Psoas muscle (tissue), 8 donors: ENCODE measurements around the gene MLLT10. TPM values are rescaled to one million over a fixed set of nuclear protein-coding genes. Genes with fewer than 3 reads are reported as not detected.

Experiments
- ATAC-seq, 4 donors: fragments of 200-7000 bp; cut with Tn5 transposase; one replicate each; pipeline ENCODE4 v1.9.1; 2020; ENCODE audit warnings: moderate library complexity in 3 of 4, mild to moderate bottlenecking in 2 of 4
- DNase-seq, 2 donors: peaks; one replicate each; pipeline ENCODE4 v3.0.0-alpha.2; 2020
- H3K27ac ChIP-seq: fragments of 200-600 bp; one replicate; pipeline ENCODE4 v1.8.0; 2022
- H3K27me3 ChIP-seq, 3 donors: fragments of 200-600 bp in 1 of 3; one replicate each; pipeline versions ENCODE4 v1.6.1 to v1.8.0; 2013 to 2022; ENCODE audit warnings: low read length in 2 of 3, mild to moderate bottlenecking in 2 of 3, moderate library complexity in 1 of 3; ENCODE audit not compliant: insufficient read depth in 3 of 3
- H3K36me3 ChIP-seq, 2 donors: fragments of 200-600 bp in 1 of 2; one replicate each; pipeline versions ENCODE4 v1.6.1 to v1.8.0; 2013 to 2022; ENCODE audit warnings: low read depth in 1 of 2, mild to moderate bottlenecking in 1 of 2, moderate library complexity in 1 of 2; ENCODE audit not compliant: insufficient read depth in 1 of 2
- H3K4me1 ChIP-seq: fragments of 200-600 bp; one replicate; pipeline ENCODE4 v1.8.0; 2022
- H3K4me3 ChIP-seq: fragments of 200-600 bp; one replicate; pipeline ENCODE4 v1.8.0; 2022; ENCODE audit warnings: mild to moderate bottlenecking
- H3K9me3 ChIP-seq: fragments of 200-600 bp; one replicate; pipeline ENCODE4 v1.8.0; 2022
- WGBS, 3 donors: extraction: QIAGEN DNeasy Blood & Tissue Kit; methylation state at CpG; one replicate each; pipeline versions ENCODE4 v1.1.6 to v1.1.7; 2013; 5-methylcytosine and 5-hydroxymethylcytosine counted together
- intact Hi-C, 2 donors: fragments of 100-400 bp; cut with DNase I; formaldehyde crosslinking; loops; one replicate each; pipeline versions ENCODE4 v1.11.0 to v1.14.2; 2022
- polyA plus RNA-seq, 3 donors: library from polyadenylated mRNA; stranded (reverse); fragments of 200-250 nt; gene quantifications; one replicate each; pipeline ENCODE4 v1.2.3, GENCODE V29; 2013
- total RNA-seq, 4 donors: library from RNA; stranded (reverse); fragmentation: NEBNext Ultra II Directional in 2 of 4; extraction: Animal tissue kit (Norgen Biotek cat#: 25700) in 2 of 4; gene quantifications; one replicate each; pipeline versions ENCODE4 v1.2.1 to v1.2.4, GENCODE V29; 2021 to 2023
- TF ChIP-seq, protein P1 (sequence below): fragments of 200-600 bp; IDR thresholded peaks from one replicate; pipeline ENCODE4 v1.8.0; 2022; ENCODE audit warnings: antibody characterized with exemption
- donor health status: healthy with polysubstance abuse.
- donor health status: DM: no; HTN: no; CAD: no; lungs with moderate emphysema.
- donor health status: Bipolar disorder and iron deficiency.
- donor health status: healthy.
- donor health status: DM: yes; HTN: yes; CAD: no.
- donor health status: DM: no; HTN: no; CAD: no.
- donor health status: DM: no; HTN: no; CAD: no.
- donor health status: DM: yes; HTN: yes; CAD: no.

MLLT10 gene
- total and polyA plus RNA-seq, 7 donors, result 9.6 to 21.1 (median 13.3) TPM

DNA sequence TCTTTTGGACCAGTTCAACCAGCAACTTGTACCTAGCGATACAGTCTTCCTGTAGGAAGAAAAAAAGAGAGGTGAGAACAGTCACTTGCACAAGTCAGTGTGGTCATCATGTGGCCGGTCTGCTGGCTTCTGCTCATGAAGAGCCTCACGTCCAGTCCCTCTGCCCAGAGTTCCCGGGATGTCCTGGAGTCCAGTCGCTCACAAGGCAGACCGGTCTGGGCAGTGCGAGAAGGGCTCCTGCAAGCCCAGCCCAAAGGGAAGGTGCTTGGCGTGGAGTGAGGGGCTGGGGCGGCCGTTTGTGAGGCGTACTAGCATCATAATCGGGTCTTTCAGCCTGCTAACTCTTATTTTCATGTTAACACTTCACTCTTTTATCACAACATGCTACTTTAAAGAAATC is 222.7 kb downstream of the MLLT10 start:
- no peak overlapping the region for H3K27ac ChIP-seq
- TF ChIP-seq, protein P1, sequence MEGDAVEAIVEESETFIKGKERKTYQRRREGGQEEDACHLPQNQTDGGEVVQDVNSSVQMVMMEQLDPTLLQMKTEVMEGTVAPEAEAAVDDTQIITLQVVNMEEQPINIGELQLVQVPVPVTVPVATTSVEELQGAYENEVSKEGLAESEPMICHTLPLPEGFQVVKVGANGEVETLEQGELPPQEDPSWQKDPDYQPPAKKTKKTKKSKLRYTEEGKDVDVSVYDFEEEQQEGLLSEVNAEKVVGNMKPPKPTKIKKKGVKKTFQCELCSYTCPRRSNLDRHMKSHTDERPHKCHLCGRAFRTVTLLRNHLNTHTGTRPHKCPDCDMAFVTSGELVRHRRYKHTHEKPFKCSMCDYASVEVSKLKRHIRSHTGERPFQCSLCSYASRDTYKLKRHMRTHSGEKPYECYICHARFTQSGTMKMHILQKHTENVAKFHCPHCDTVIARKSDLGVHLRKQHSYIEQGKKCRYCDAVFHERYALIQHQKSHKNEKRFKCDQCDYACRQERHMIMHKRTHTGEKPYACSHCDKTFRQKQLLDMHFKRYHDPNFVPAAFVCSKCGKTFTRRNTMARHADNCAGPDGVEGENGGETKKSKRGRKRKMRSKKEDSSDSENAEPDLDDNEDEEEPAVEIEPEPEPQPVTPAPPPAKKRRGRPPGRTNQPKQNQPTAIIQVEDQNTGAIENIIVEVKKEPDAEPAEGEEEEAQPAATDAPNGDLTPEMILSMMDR, result no peak
- intact Hi-C loops, result no loop called here
- no peaks in the 10 kb centered on the region for H3K27me3 ChIP-seq
- no peak for ATAC-seq
- no peak for DNase-seq
- no peak overlapping the region for H3K4me3 ChIP-seq
- no peaks in the 10 kb centered on the region for H3K4me1 ChIP-seq
- 80 to 84% (median 80%) methylated on average over 12 of the region's 12 CpGs for WGBS, 3 donors
- H3K9me3 ChIP-seq, result no peaks in the 10 kb centered on the region
- H3K36me3 ChIP-seq, result peaks cover 0 to 32% of the 10 kb centered on the region in 2 donors

DNA sequence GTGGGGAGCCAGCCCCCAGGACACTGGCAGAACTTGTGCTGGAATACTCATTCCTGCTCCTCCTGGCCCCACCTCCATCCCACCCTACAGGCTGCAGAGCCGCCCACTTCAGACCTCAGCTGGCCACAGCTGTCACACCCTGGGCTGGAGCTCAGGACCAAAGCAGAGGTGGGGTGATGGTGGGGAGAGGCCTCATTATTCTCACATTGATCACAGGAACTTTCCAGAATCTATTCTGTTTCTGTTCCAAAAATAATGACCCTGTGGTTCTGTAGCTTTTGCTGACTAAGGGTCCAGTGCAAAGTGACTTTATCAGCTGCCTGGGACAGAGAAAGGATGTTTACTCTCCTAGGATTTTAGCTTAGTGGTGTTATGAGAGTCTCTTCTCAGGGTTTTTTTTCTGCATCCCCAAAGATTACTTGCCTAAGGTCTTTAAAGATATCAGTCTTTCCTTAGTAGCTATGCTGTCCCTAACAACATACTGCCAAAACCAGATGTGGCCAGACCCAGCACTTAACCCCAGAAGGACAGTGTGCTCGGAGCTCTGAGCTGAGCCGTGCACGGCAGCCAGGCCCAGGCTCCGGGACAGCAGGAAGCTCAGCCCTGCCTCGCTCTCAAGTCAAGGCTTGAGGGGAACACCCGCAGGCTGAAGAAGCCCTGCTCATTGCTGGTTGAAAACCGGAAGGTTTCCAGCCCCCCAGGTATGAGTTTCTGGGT is 223.3 kb downstream of the MLLT10 start:
- WGBS, 3 donors, result 71% methylated on average over 8 of the region's 8 CpGs
- intact Hi-C loops, result no loop called here

DNA sequence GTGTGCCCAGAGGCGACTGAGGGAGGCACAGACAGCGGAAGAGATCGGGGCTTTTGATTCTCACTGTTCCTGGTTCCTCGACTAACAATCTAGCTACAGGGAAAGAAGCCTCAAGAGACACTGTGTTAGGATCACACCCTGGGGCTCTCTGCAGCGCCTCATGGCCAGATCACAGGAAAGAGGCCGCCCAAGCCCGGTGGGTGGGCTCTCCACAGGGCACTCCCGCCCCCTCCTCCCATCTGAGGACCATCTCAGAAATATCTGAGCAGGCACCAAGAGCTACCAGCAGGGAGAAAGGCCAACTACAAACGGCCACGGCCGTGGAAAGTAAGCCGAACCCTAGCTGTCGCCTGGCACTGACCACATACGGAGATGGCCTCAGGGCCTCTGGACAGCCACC is 224.2 kb downstream of the MLLT10 start:
- intact Hi-C loops, result no loop called here
- Histone ChIP-seq H3K27me3 (no peaks in the 10 kb centered on the region), H3K4me3 (no peak overlapping the region), H3K27ac (no peak overlapping the region), H3K36me3 (peaks cover 0 to 32% of the 10 kb centered on the region in 2 donors), H3K4me1 (no peaks in the 10 kb centered on the region), H3K9me3 (no peaks in the 10 kb centered on the region)
- DNase-seq (no peak), ATAC-seq (no peak)
- WGBS, 3 donors, result 84 to 88% (median 85%) methylated on average over 14 of the region's 14 CpGs
- TF ChIP-seq, protein P1, result no peak

More for the DNA sequence above, 223.3 kb downstream of the MLLT10 start:
- peaks cover 0 to 32% of the 10 kb centered on the region in 2 donors for H3K36me3 ChIP-seq
- no peak overlapping the region for H3K27ac ChIP-seq
- no peaks in the 10 kb centered on the region for H3K4me1 ChIP-seq
- no peak overlapping the region for H3K4me3 ChIP-seq
- DNase-seq, result no peak
- H3K27me3 ChIP-seq, result no peaks in the 10 kb centered on the region
- TF ChIP-seq, protein P1, result no peak
- no peaks in the 10 kb centered on the region for H3K9me3 ChIP-seq
- ATAC-seq, result no peak

DNA sequence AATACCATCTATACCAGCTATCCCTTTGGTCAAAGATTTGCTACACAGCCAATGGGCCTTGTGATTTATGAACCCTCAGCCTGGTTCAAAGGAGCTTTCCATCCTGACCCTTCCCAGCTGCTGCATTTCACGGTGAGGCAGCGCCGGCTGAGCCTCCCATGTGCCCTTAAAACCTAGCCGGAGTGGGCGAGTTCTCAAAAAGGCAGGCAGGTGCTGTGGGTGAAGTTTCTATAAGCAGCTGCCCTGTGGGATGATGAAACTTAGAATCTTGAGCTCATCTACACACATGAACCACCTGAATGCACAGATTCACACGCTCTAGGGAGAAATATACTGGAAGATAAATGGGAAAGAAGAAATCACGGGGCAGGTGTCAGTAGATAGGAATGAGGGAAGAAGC is 224.7 kb downstream of the MLLT10 start:
- Histone ChIP-seq H3K4me3 (no peak overlapping the region), H3K27me3 (no peaks in the 10 kb centered on the region), H3K36me3 (peaks cover 0 to 32% of the 10 kb centered on the region in 2 donors), H3K27ac (no peak overlapping the region), H3K4me1 (no peaks in the 10 kb centered on the region), H3K9me3 (no peaks in the 10 kb centered on the region)
- ATAC-seq (no peak), DNase-seq (no peak)
- 79 to 90% (median 86%) methylated on average over 7 of the region's 7 CpGs for WGBS, 3 donors
- TF ChIP-seq, protein P1, result no peak
- intact Hi-C loops, result no loop called here

DNA sequence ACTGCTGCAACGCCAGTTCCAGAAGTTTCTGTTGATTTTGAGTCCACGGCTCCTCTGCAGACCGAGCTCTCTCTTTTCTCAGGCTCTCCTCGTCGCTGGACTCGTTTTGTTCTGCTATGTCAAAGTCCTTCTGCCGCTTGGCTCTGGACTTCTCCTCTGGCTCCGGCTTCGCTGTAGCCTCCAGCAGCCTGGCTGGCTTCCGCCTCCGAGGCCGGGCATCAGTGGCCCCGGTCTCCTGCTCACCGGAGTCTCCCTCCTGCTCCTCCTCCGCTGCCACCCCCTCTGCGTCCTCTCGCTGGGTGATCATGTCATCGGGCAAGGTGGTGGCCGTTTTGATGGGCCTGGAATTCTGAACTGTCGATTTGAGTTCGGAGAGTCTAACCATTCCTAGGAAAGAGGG is 225.2 kb downstream of the MLLT10 start:
- ATAC-seq (no peak), DNase-seq (no peak)
- peaks cover 0 to 32% of the 10 kb centered on the region in 2 donors for H3K36me3 ChIP-seq
- intact Hi-C loops, result no loop called here
- H3K27ac ChIP-seq, result no peak overlapping the region
- WGBS, 3 donors, result 88 to 89% (median 89%) methylated on average over 21 of the region's 21 CpGs
- H3K4me3 ChIP-seq, result no peak overlapping the region
- no peaks in the 10 kb centered on the region for H3K9me3 ChIP-seq
- no peaks in the 10 kb centered on the region for H3K27me3 ChIP-seq
- TF ChIP-seq, protein P1, result no peak
- no peaks in the 10 kb centered on the region for H3K4me1 ChIP-seq
